Kidney glomerular epithelial cell (primary cell): Measurements from ENCODE around the gene SELENOF.

Experiments
- DNase-seq: peaks from one replicate; lab custom pipeline; 2025; lab: John Stamatoyannopoulos, UW

Gene SELENOF

DNA sequence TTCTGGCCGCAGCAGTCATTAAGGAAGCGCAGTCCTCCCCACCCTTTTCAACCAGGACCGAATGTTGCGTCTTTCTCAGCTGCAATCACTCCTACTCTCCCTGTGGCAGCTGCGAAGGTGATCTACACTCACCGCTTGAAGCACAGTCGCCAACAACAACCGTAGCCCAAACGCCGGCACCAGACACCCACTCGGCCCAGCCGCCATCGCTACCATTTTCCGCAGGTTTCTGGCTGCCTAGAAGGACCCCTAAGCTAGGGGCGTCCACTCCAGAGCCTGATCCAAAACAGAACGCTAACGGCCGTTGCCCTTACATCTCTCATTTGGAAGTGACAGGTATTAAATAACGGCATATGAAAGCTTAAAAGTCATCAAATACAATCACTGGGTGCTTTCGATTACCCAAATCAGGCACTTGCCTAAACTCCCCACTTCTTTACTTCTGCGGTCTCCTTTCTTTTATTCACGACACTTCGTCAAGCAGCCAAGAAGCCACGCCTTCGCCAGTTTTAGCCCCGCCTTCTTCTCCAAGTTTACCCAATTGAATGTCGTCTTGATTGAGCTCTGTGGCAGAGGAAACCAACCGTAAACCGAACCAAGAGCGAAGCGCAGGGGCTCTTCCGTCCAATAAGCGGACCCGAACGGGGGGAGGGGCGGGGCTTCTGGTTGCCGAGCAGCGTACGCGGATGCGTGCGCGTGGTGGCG lies at the start of gene SELENOF:
Gene SELENOF, minus strand, starts transcription at position 231 of the 705 bp plus-strand sequence. Its CDS starts 15 bp downstream, at position 216.
- DNase-seq = peak; percentile 100

DNA sequence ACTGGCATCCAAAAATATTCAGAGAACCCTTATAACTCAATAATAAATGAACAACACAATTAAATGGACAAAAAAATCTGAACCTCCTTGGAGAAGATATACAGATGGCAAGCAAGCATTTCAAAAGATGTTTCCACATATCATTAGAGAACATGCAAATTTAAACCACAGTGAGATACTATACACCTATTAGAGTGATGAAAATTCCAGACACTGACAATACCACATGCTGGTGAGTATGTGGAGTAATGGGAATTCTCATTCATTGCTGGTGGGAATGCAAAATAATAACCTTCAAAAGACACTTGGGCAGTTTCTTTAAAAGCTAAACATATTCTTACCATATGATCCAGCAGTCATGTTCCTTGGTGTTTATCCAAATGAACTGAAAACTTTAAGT lies 46.6 kb upstream of the SELENOF start:
- DNase-seq = no peak

DNA sequence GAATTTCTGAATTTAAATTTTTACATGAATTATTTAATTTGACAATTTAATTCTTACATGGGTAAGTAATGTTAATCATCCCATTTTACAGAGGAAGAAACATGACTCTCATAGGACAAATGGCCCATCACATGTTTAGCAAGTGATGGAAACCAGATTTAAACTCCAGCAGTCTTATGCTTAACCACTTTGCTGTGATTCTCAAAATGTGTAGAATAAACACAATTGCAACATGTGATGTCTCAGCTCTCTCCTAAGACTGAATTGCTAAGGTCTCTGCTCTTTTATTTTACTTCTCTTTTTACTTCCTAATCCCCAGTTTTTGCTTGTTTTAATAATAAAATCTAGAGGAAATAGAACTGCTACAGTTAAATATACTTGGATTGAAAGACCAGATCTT lies 43.3 kb upstream of the SELENOF start:
- no peak for DNase-seq

DNA sequence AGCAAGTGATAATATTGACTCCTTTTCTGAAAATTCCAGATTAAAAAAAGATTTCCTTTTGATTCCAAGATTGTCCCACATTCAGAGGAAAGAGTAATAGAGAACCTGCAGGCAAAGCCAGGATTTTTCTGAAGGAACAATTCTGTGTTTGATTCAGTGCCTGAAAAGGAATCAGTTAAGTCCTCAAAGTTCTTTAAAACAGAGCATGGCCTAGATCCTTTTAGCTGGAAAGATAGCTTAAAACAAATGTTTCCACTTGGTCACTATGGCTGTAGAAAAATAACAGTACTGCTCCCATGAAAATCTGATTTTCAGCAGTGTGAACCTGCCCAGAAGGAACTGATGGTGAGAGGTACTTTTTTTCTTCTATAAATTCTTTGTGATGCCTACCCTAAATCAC lies 42.3 kb upstream of the SELENOF start:
- DNase-seq = no peak

DNA sequence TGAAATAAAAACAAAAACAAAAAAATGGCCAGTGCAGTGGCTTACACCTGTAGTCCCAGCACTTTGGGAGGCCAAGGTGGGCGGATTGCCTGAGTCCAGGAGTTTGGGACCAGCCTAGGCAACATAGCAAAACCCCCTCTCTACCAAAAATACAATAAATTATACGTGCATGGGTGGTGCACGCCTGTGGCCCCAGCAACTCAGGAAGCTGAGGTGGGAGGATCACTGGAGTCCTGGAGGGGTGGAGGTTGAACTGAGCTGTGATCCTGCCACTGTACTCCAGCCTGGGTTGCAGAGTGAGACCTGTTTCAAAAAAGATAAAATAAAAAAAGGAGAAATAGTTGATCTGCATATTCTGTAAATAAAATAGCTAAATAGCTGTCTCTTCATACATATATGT lies 41.8 kb upstream of the SELENOF start:
- no peak for DNase-seq

DNA sequence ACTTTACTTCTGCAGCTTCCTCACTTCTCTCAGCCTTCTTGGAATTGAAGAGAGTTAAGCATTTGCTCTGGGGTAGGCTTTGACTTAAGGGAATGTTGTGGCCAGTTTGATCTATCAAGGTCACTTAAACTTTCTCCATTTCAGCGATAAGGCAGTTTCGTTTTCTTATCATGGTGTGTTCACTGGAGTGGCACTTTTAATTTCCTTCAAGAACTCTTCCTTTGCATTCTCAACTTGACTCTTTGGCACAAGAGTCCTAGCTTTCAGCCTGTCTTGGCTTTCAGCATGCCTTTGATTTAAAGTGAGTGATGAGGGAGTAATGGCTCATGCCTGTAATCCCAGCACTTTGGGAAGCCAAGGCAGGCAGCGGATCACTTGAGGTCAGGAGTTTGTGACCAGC lies 39.2 kb upstream of the SELENOF start:
- DNase-seq = no peak

DNA sequence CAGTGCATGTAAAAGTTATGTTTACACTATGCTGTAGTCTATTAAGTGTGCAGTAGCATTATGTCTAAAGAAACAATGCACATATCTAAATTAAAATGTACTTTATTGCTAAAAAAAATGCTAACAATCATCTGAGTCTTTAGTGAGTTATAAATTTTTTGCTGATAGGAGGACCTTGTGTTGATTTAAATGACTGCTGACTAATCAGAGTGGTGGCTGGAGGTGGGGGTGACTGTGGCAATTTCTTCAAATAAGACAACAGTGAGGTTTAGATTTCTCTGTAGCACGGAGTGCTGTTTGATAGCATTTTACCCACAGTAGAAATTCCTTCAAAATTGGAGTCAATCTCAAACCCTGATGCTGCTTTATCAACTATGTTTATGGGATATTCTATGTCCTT lies 37.5 kb upstream of the SELENOF start:
- DNase-seq = no peak

DNA sequence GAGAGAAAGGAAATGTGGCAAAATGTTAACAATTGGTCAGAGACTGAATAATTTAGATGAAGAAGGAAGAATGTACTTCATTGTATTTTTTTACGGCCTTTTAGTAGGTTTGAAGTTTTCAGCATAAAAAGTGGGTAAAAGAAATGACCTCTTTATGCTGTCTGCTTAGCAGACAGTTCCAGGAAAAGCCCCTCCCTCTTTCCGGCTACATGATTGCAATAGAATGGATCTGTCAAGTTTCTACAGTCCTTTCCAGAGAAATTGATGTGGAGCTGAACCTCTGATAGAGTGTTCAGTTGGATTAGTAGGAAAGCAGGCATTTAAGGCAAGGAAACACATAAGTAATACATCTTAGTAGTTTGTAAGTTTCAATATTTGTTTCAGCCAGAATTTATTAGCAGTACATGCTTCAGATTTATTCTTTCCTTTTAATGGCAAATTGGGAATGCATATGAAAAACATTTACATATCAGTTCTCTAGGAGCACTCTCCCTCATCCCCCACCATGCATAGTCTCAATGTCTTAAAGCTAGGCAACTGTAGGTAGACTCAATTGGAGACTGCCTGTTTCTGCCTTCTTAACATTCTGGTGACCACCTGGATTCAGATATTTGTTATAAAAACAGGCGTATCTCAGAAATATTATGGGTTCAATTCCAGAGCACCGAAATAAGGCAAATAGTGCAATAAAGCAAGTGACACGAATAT lies 36.9 kb upstream of the SELENOF start:
- no peak for DNase-seq

DNA sequence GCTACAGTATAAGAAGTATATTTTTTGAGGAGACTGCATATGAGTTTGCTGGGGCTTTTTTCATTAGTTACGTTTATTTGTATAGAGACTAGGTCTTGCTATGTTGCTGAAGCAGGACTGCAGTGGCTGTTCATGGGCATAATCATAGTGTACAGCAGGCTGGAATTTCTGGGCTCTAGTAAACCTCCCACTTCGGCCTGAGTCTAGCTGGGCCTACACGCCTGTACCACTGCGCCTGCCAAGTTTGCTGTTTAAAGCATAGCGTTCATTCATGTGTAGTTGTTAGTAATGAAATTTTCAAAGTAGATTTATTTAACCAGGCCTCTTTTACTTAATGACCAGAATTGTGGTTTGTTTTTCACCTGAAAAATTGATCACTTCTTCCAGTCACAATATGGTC lies 34.3 kb upstream of the SELENOF start:
- no peak for DNase-seq

DNA sequence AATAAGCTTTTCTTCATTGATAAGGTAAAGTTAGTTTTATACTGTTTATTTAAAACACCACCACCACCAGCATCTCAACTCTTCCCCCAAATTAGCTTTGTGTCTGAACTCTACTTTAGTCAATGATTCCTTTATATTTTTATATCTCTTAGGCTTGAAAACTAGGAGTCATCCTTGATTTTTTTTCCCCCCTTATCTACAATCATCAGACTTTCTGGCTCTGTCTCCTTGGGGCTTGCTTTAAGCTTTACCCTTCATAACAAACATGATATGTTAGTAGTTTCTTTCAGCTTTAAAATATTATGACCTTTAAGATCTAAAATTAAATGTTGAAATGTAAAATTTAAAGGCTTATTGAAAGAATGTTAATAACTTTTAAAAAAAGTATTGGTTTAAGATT lies 28.8 kb upstream of the SELENOF start:
- no peak for DNase-seq

DNA sequence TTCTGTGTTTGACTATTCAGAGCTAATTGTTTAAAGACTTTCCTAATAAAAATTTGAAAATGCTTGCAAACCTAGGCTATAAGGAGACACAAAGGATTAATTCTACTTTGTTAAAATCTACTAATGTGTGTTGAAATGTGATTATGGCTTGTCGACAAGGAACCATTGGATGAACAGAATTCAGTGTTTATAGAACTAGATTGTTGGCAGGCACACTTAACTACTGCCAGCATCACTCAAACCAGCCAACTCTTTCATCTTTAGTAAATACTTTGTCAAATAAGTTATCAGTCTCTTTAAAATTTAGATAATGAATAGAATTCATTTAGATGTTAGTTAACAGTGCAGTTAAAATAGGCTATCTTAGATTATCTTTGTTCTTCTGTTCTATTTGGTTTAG lies 28.1 kb upstream of the SELENOF start:
- no peak for DNase-seq

DNA sequence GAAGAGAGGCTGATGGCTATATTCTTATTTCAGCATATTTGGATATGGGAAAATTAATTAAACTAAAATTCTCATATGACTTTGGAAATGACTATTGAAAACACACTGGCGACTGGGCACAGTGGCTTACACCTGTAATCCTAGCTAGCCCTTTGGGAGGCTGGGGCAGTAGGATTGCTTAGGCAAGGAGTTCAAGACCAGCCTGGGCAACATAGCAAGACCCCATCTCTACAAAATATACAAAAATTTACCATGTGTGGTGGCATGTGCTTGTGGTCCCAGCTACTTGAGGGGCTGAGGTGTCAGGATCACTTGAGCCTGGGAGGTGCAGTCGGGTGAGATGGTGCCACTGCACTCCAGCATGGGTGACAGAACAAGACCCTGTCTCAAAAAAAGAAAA lies 26.7 kb upstream of the SELENOF start:
- DNase-seq = no peak

DNA sequence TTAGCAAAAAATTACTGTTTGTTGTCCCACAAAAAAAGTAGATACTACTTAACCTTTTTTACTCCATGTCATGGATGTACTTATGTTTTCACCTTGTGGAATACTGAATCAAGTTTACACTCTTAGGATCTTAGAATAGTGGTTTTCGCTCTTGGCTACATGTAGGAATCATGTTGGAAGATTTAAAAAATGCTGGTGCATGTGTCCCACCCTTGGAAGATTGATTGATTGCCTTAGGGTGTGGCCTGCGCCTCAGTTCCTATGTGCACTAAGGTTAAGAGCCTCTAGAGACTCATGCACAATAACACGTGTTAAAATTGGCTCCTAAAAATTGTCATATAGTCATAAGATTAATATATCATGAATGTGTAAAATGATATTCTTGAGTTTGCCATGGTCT lies 25.5 kb upstream of the SELENOF start:
- no peak for DNase-seq

DNA sequence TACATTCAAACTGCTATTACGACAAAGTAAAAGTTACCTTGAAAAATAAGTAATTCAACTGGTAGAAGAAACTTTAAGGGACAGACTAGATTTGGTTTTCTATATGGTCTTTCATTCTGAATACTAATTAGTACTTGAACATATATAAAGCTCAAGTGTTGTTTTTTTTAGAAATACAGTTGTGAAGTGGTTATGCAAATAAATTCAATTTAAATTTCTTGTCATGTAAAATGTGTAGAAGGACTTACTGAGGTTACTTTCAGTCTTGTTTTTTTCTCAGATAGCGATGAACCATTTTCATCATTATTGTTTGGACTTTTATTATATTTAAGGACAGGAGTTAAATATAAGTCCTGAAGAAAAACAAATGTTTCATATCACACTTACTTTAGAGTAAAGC lies 24.9 kb upstream of the SELENOF start:
- no peak for DNase-seq

DNA sequence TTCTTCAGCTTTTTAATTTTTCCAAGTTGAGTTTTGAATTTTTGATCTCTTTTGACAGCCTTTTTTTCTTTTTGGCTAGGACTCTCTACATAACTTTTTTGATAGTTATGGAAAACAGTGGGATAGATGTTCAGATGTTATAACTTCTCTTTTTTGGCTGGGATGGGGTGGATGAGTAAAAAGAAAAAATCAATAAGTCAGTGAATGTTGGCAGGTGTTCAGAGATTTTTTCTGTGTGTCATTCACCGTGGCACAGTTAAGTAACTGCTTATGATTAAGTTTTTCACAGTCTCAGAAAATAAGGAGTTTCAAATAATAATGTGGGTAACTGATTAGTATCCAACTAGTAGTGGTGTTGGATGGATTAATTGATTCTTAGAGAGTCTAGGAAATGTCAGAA lies 24.5 kb upstream of the SELENOF start:
- peak; percentile 2 for DNase-seq

DNA sequence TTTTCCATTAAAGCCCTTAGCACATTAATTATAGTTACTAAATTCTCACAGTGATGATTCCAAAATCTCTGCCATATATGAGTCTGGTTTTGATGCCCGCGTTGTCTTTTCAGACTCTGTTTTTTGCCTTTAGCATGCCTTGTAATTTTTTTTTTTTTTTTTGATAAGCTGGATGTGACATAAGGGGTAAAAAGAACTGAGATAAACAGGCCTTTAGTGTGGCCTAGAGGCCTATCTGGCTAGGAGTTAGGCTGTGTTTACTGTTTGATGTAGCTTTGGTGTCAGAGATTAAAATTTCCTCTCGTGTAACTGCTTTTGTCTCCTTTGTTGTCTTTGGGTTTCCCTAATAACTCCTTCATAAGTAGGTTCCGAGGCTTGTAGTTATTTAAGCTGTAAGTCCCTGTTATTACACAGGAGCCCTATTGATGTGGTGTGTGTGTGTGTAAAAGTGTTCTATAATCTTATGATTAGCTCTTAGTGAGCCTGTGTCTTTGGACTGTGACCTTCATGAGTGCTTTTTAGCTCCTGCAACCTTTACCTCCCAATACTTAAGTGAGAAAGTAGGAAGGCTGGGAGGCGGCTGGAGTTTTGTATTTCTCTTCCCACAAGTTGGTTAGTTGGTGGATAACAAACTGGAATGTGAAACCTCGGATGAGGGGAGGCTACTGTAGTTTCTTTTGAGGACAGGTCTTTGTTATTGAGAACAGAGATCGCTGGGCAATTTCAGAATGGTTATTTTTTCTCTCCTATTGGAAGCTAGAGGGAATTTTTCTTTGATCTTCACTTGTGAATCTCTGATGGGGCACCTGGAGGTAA lies 19.8 kb upstream of the SELENOF start:
- DNase-seq = no peak

DNA sequence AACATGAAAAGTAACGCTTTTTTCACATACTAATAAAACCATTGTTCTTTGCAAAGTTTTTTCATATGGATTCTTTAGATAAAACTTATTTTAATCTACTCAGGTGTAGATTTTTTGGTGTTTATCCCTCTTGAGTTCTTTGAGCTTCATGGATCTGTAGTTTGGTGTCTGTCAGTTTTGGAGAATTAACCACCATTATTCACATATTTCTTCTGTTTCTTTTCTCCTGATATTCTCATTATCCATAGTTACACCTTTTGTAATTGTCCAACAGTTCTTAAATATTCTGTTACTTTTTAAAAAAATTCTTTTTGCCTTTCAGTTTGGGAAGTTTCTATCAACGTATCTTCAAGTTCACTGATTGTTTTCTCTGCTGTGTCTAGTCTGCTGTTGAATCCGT lies 19.1 kb upstream of the SELENOF start:
- DNase-seq = no peak

DNA sequence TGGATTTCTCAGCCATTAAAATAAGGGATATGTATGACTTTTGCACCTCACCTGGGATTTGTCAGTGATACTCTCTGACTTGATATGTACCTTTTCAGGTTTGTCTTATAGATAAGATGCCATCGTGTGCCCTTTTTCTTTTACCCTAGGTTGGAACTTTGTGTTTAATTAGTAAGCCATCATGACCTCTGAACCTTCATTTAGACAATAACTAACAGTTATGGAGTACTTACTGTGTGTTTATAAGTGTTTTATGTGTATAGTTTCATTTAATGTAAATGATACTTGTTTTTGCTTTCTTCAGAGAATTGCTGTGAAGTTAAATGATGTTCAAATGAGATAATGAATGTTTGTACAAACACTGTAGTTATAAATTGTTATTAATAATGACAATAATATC lies 14.9 kb upstream of the SELENOF start:
- no peak for DNase-seq

DNA sequence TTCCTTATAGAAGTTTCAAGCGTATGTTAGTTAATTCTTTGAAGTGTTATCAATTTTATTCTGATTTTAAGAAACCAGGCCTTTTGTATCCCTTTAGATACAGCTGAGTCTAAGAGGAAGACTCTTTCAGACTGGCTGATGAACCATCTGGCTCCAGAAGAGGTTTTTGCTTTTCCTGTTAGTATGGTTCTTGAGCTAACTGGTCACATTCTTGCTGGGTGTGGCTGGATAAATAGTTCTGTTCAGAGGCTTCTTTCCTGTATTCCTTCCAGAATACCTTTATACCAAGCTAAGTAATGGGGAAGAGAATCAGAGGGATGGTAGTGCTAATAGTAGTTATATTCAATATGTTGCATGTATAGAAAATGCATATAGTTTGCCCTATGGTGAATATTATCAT lies 13.0 kb upstream of the SELENOF start:
- DNase-seq = no peak

DNA sequence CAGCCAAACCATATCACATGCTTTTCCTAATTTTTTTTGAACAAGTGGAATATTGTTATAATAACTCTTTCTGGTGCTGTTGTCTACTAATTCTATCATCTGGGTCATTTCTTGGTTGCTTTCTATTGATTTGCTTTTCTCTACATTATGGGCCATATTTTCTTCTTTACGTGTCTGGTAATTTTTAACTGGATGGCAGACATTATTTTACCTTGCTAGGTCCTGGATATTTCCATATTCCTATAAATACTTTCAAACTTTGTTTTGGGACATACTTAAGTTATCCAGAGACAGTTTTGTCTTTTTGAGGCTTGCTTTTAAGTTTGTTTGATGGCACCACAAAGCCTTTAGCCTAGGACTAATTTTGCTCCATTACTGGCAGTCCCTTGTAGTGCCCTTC lies 11.8 kb upstream of the SELENOF start:
- DNase-seq = no peak

DNA sequence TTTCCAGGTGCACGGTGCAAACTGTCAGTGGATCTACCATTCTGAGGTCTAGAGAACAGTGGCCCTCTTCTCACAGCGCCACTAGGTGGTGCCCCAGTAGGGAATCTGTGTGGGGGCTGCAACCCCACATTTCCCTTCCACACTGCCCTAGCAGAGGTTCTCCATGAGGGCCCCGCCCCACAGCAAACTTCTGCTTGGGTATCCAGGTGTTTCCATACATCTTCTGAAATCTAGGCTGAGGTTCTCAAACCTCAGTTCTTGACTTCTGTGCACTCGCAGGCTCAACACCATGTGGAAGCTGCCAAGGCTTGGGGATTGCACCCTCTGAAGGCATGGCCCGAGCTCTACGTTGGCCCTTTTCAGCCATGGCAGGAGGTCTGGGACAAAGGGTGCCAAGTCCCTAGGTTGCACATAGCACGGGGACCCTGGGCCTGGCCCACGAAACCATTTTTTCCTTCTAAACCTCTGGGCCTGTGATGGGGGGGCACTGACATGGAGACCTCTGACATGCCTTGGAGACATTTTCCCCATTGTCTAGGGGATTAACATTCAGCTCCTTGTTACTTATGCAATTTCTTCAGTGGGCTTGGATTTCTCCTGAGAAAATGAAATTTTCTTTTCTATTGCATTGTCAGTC lies 10.5 kb upstream of the SELENOF start:
- DNase-seq = no peak

DNA sequence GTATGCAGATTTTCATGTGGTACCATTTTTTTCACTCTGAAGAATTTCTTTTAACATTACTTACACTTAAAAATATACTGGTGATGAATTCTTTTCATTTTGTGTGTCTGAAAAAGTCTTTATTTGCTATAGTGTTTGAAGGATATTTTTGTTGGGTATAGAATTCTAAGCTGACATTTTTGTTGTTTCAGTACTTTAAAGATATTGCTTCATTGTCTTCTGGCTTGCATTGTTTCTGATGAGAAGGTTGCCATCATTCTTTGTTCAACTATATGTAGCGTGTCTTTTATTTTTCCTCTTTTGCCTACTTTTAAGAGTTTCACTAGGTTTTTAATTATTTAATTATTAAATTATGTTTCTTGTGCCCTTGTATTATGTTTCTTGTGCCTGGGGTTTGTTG lies 8.5 kb upstream of the SELENOF start:
- DNase-seq = no peak

DNA sequence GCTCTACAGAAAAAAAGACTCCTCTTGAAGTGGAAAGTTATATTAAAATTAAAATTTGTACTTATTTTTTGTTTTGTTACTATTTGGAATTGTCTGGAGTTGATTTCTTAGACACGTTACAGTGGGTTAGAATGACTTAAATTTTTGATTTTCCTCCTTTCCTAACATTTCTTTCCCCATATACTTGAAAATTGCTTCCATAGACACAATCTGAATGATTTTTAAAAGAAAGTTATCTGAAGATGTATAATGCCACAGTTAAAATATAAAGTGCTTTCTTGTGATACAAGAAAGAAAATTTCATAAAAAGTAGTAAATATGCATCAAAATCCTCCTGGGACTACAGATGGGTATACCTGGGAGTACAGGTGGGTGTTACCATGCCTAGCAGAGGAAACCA lies 2.8 kb upstream of the SELENOF start:
- DNase-seq = no peak
